Measurements from ENCODE around the gene GPR52. TPM values are rescaled to one million over a fixed set of nuclear protein-coding genes. Genes with fewer than 3 reads are reported as not detected.
A peak's percentile ranks its signal among the peaks of the same experiment; 100 is the strongest.

GPR52 gene
- total RNA-seq, 2 donors from 2014 or later: 0.53 to 1.1 TPM

GRCh38 chr1:174451408-174451807 is 3.6 kb downstream of the GPR52 start:
- TF ChIP-seq CTCF (conservative IDR thresholded peaks at IDR 0.05): peak; percentile 54
- Mint-ChIP-seq H3K4me1 (no peaks in the 10 kb centered on the region), H3K4me3 (no peak overlapping the region), H3K9me3 (no peaks in the 10 kb centered on the region), H3K27me3 (ENCODE audit: insufficient read depth) (no peaks in the 10 kb centered on the region), H3K36me3 (ENCODE audit: low read depth) (no peaks in the 10 kb centered on the region), H3K27ac (no peak overlapping the region)
- Histone ChIP-seq H3K9ac (ENCODE audit: extremely low read depth, low read length, poor library complexity, severe bottlenecking) (no peak overlapping the region), H3K36me3 (ENCODE audit: control insufficient read depth, insufficient read depth, low read length) (no peaks in the 10 kb centered on the region), H3K27me3 (ENCODE audit: control insufficient read depth, insufficient read depth, low read length, poor library complexity, severe bottlenecking) (no peaks in the 10 kb centered on the region), H3K4me3 (ENCODE audit: low read length) (no peak overlapping the region), H3K4me1 (ENCODE audit: control insufficient read depth, insufficient read depth, low read length) (no peaks in the 10 kb centered on the region), H3K9me3 (ENCODE audit: control insufficient read depth, low read length) (no peaks in the 10 kb centered on the region), H3K27ac (ENCODE audit: low read depth, low read length) (no peak overlapping the region)
- WGBS, 2 experiments (ENCODE audit: insufficient coverage in 1 of 2, insufficient read length in 1 of 2): 89 to 90% methylated on average over 5 to 6 of the region's 6 CpGs
- peak; percentile 51 for DNase-seq

- TF ChIP-seq CTCF (conservative IDR thresholded peaks at IDR 0.05): no peak
- 92 to 100% methylated on average over 2 of the region's 2 CpGs for WGBS, 2 experiments (ENCODE audit: insufficient coverage in 1 of 2, insufficient read length in 1 of 2)
- H3K4me3 ChIP-seq (ENCODE audit: low read length): no peak overlapping the region
Observed at GRCh38 chr1:174465855-174466254, 18.1 kb downstream of the GPR52 start.

GRCh38 chr1:174466607-174467006 is 18.8 kb downstream of the GPR52 start:
- H3K27me3 Mint-ChIP-seq (ENCODE audit: insufficient read depth): no peaks in the 10 kb centered on the region
- no peak overlapping the region for H3K4me3 Mint-ChIP-seq
- H3K27me3 ChIP-seq (ENCODE audit: control insufficient read depth, insufficient read depth, low read length, poor library complexity, severe bottlenecking): no peaks in the 10 kb centered on the region
- no peak for DNase-seq
- peaks cover 1% of the 10 kb centered on the region for H3K9me3 Mint-ChIP-seq
- H3K4me3 ChIP-seq (ENCODE audit: low read length): no peak overlapping the region
- no peaks in the 10 kb centered on the region for H3K36me3 ChIP-seq (ENCODE audit: control insufficient read depth, insufficient read depth, low read length)
- no peak overlapping the region for H3K27ac Mint-ChIP-seq
- no peak overlapping the region for H3K27ac ChIP-seq (ENCODE audit: low read depth, low read length)
- no peak for TF ChIP-seq CTCF (conservative IDR thresholded peaks at IDR 0.05)
- no peaks in the 10 kb centered on the region for H3K36me3 Mint-ChIP-seq (ENCODE audit: low read depth)
- no peaks in the 10 kb centered on the region for H3K4me1 Mint-ChIP-seq
- H3K9ac ChIP-seq (ENCODE audit: extremely low read depth, low read length, poor library complexity, severe bottlenecking): no peak overlapping the region
- peaks cover under 1% of the 10 kb centered on the region for H3K4me1 ChIP-seq (ENCODE audit: control insufficient read depth, insufficient read depth, low read length)
- WGBS, 2 experiments (ENCODE audit: insufficient coverage in 1 of 2, insufficient read length in 1 of 2): 88 to 95% methylated on average over 7 of the region's 8 CpGs
- H3K9me3 ChIP-seq (ENCODE audit: control insufficient read depth, low read length): no peaks in the 10 kb centered on the region

More at GRCh38 chr1:174465855-174466254, 18.1 kb downstream of the GPR52 start:
- no peak overlapping the region for H3K27ac ChIP-seq (ENCODE audit: low read depth, low read length)
- H3K9ac ChIP-seq (ENCODE audit: extremely low read depth, low read length, poor library complexity, severe bottlenecking): no peak overlapping the region
- no peaks in the 10 kb centered on the region for H3K9me3 ChIP-seq (ENCODE audit: control insufficient read depth, low read length)
- peaks cover 3% of the 10 kb centered on the region for H3K4me1 Mint-ChIP-seq
- no peak overlapping the region for H3K4me3 Mint-ChIP-seq
- H3K36me3 Mint-ChIP-seq (ENCODE audit: low read depth): no peaks in the 10 kb centered on the region
- no peak for DNase-seq
- H3K27me3 ChIP-seq (ENCODE audit: control insufficient read depth, insufficient read depth, low read length, poor library complexity, severe bottlenecking): no peaks in the 10 kb centered on the region
- H3K9me3 Mint-ChIP-seq: peaks cover 1% of the 10 kb centered on the region
- H3K36me3 ChIP-seq (ENCODE audit: control insufficient read depth, insufficient read depth, low read length): no peaks in the 10 kb centered on the region
- no peak overlapping the region for H3K27ac Mint-ChIP-seq
- H3K4me1 ChIP-seq (ENCODE audit: control insufficient read depth, insufficient read depth, low read length): peaks cover 4% of the 10 kb centered on the region
- H3K27me3 Mint-ChIP-seq (ENCODE audit: insufficient read depth): no peaks in the 10 kb centered on the region

Measured in endodermal cell (in vitro differentiated cells).